Ureter (tissue), 1 donor: ENCODE measurements around the gene SDK1. TPM values are rescaled to one million over a fixed set of nuclear protein-coding genes. Genes with fewer than 3 reads are reported as not detected.
"Not testable (repeated sequence)": the region's sequence is repeated elsewhere in the genome, so short reads cannot be mapped to it uniquely, and the experiment has no call there.

ENCODE experiments used
- DNase-seq: peaks from one replicate; pipeline ENCODE4 v3.0.0-alpha.2; 2020; ENCODE audit warnings: low spot score
- total RNA-seq: library from RNA; stranded (reverse); gene quantifications from one replicate; pipeline ENCODE4 v1.2.4, GENCODE V29; 2023
- donor health status: DM: yes; HTN: yes; CAD: no.

SDK1 gene
- total RNA-seq, 1 donor from 2014 or later, result 27.3 TPM

DNA sequence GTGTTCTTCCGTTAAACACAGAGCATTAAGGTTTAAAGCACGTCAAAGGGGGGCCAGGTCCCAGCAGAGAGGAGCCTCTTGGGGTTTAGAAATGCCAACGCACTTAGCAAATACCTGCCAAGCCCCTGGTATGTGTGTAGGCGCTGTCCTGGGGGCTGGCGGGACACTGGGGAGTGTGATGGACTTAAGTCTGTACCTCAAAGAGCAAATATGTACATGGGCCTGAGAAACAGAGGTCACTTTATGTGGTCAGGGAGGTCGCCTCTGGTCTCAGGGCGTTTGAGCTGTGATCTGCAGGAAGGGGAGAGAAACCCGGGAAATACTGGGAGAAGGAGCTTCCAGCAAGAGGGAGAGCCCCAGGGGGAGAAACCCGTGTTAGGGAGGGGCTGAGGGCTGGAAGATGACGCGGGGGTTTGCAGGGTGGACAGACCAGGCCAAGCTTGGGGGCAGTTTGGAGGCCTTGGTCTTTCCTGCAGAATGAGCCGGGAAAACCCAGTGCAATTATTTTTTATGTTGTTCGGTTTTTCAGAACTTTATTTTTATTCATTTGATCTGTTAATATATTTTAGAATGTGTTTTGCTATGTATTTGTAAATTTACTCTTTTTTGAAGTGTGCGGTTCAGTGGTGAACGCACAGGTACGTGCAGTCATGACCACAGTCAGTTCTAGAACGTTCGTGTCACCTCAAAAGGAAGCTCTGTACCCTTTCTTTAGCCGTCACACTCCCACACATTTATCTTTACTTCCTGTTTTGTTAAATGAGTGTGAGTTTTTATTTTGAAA, 939.7 kb downstream of the SDK1 start:
- no peak for DNase-seq

DNA sequence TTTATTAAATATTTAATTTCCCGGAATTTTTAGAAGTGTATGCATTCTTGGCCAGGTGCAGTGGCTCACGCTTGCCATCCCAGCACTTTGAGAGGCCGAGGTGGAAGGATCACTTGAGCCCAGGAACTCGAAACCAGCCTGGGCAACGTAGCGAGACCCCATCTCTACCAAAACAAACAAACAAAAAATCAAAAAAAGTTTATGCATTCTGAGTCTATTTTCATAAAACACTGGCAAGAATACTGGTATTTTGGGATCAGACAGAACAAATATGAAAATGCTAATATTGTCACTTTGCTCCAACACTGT, 940.2 kb downstream of the SDK1 start:
- DNase-seq, result no peak

DNA sequence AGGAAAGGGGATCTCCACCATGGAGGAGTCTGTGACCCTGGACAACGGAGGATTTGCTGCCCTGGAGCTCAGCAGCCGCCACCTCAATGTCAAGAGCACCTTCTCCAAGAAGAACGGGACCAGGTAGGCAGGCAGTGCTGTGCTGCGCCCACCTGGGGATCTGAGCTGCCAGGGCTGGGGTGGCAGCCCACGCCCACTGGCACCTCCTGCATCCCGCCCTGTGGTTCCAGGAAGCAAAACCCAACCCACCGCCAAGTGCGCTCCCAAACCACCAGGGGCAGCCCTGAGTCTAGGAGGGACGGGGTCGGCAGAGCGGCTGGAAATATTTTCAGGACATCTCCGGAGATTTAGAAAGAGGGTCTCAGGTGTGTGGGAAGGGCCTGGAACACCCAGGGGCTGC, 940.7 kb downstream of the SDK1 start:
- DNase-seq, result no peak

DNA sequence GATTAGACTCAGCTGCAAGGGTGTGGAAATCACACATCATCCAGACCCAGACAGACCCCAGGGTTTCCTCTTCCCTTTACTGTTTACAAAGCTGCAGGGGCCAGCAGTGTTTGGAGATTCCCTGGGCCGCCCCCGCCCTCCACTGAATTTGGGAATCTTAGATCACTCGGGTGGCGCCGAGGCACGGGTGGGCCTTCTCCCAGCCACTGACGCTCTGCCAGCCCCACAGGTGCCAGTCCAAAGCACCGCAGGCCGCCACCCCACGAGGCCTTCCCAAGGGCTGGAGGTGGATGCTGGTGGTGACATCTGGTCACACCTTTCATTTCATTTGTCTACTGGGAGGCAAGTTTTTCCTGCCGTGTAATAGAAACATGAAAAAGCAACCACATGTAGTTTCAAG, 941.7 kb downstream of the SDK1 start:
- no peak for DNase-seq

DNA sequence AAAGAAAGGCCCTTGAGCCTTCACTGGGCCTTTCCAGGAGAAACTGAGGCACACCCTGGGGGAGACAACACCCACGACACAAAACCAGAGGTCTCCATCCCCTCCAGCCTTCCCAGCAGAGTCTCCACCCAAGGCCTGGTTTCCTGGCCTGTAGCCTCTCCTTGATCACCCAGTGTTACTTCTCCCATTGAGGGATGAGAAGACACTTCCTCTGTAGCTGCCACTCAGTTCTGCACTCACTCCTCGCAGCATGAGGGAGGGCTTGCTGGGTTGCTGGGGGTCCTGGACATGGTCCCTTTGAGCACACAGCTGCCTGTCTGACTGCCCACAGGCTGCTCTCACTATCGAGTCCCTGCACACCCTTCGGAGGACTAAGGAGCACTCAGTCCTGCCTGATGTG, 943.0 kb downstream of the SDK1 start:
- no peak for DNase-seq

DNA sequence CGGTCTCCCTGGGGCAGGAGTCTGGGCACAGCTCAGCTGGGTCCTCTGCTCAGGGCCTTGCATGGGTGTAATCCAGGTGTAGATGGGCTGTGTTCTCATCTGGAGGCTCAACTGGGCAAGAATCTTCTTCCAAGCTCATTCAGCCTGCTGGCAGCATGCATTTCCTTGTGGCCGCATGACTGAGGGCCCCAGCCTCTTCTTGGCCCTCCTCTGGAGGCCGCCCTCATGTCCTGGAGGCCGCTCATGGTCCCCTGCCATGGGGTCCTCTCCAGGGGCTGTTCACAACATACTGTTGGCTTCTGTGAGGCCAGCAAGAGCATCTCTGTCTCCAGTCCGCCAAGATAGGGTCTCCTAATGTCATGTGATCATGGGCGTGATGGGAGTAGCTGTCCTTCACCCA, 943.6 kb downstream of the SDK1 start:
- DNase-seq, result no peak

DNA sequence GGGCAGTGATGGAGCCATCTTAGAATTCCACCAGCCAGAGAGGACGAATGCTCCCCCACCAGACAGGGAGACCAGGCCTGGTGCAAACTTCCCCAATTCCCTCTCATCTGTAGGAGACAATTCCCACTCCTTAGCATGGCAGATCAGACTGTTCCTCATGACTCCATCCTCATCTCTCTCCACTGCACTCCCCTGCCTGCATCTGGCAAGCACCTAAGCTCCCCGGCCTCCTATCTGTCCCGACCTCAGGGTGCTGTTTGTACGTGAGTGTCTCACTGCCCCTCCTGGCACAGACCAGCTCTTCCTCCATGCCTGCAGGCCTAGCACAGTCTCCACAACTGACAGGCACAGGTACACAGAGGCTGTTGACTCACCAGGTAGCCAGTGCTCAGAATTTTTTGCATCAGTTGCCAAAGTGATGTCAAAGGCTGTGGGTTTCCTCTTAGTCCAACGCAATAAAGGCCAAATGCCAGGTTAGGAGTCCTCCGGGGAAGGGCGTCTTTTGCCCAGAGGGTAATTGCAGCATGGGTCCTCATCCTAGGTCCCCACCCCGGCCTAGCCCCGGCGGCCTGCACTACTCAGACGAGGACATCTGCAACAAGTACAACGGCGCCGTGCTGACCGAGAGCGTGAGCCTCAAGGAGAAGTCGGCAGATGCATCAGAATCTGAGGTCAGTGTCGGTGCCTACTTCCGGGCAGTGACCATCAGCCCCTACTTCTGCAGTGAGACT, 944.2 kb downstream of the SDK1 start:
- no peak for DNase-seq

DNA sequence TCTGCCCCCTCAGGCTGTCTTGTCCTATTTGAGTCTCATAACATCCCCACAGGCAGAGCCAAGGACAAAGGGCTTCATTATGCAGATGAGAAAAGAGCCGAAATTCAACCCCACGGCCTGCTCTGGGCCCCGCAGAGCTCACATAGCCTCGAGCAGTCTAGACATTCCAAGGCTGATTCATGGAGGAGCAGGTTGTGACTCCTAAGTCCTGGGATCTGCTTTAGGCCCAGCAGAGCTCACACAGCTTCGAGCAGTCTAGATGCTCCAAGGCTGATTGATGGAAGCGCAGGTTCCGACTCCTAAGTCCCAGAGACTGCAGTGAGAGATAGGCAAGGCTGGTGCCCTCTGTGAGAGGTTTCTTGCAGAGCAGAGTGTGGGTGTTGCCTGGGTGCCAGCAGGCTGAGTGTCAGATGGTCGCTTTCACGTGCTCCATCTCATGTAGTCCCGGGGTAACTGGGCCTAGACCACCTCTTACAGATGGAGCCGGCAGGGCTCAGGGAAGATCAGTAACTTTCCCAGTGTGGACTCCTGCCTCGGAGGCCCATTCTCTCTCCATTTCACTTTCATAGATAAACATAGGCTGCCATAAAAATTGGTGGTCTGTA, 944.9 kb downstream of the SDK1 start:
- DNase-seq, result no peak

DNA sequence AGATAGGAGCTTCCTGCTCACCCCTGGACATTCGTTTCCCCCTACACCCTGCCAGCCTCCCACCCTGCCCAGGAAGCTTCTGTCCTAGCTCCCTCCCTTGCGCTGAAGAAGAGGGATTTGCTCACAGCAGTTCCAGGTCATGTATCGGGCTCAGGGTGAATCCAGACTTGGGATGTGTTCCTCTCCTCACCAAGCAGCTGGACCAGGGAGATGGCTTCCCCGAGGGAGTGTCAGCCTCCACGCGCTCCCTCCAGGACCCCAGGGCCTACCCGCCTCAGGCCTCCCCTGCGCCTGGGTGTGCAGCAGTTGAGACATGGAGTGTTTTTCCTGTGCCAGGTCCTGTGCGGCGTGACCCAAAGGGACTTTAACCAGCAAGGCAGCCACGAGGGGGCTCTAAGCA, 945.5 kb downstream of the SDK1 start:
- DNase-seq, result no peak

DNA sequence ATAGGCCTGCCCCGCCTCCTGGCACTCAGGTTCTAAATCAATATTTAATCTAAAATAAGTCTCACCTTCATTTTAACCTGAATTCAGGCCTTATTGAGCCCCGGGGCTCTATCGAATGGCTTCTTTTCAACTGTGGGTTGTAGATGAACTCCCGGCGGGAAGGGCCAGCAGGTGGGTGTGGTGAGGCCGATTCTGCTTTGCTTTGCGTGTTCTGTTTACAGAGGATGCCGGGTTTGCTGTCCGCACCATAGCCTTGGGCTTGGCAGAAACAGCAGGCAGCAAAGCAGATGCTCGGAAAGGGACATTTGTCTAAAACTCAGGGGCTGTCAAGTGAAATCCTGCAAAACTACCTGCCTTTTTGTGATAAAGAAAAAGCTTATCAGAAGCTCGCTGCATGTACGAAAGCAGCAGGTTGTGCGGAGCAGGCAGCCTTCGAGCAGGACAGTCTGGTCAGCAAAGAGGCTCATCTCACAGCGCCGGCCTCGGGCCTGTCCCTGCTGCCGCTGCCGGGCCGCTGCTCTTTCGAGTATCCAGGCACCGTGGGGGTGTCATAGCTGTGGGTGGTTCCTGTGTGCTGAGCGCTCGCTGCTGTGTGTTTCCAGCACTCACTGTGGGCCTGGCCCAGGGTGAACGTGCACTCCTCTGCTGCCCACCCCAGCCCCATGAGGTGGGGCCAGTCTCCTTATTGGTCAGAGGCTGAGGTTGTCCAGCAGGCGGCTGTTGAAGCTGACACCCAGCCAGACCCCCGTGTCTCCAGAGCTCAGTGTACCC, 946.2 kb downstream of the SDK1 start:
- no peak for DNase-seq

DNA sequence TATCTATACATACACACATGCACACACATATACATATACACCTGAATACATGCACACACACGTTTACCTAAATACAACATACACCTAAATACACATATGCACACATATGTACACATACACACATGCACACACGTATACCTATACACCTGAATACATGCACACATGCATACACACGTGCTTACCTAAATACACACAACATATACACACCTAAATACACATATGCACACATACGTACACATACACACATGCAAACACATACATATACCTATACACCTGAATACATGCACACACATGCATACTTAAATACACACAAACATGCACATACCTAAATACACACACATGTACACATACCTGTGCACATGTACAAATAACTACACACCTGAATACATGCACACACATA, 947.2 kb downstream of the SDK1 start:
- DNase-seq, result no peak

DNA sequence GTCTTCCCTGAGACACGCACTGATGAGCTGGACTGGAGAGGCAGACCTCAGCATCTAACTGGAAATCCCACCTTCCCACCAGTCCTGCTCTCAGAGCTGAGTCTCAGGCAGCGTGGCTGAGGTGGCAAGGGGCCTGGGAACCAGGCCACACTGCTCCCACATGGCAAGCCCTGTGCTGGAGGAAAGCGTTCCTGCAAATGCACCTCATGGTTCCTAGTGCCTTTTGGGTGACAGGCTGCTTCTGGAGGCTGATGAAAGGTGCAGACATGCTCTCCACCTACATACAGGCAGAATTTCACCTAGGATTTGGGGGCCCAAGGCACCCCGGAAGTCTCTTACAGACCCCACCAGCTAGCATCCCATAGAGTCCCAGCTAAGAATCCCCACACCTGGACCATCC, 948.2 kb downstream of the SDK1 start:
- DNase-seq, result no peak

DNA sequence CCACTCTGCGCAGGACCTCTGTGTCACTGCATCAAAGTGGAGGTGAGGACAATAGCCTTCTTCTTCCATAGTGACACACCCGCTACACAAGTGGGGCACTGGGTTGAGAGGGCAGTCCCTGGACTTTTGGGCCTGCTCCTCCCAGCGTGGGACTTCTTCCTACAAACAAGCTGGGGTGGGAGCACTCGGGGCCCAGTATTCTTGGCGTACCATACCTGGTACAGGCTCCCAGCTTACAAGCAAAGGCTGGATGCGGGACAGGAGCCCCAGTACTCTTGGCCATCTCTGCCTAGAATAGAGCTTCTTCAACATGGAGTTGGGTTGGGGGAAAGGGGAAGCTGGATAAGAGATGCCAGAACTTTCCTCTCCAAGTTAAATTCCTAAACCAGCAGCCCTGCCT, 954.3 kb downstream of the SDK1 start:
- DNase-seq, result no peak

DNA sequence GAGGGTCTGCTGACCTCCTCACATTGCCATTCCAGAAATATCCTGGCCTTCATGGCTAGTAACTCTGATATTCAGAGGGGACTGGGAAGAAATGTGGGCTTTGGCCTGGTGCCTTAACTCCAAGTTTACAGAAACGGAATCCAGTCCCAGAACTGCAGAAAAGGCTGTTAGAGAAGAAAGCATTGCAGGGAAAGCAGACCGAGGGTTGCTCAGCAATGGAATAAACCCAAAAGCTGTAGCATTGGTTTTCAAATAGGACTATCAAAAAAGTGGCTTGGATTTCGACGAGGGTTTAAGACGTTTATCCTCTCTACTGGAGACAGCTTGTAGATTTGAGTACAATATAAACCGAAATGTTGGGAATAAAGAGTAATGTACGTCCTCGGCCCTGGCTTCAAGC, 955.2 kb downstream of the SDK1 start:
- no peak for DNase-seq

DNA sequence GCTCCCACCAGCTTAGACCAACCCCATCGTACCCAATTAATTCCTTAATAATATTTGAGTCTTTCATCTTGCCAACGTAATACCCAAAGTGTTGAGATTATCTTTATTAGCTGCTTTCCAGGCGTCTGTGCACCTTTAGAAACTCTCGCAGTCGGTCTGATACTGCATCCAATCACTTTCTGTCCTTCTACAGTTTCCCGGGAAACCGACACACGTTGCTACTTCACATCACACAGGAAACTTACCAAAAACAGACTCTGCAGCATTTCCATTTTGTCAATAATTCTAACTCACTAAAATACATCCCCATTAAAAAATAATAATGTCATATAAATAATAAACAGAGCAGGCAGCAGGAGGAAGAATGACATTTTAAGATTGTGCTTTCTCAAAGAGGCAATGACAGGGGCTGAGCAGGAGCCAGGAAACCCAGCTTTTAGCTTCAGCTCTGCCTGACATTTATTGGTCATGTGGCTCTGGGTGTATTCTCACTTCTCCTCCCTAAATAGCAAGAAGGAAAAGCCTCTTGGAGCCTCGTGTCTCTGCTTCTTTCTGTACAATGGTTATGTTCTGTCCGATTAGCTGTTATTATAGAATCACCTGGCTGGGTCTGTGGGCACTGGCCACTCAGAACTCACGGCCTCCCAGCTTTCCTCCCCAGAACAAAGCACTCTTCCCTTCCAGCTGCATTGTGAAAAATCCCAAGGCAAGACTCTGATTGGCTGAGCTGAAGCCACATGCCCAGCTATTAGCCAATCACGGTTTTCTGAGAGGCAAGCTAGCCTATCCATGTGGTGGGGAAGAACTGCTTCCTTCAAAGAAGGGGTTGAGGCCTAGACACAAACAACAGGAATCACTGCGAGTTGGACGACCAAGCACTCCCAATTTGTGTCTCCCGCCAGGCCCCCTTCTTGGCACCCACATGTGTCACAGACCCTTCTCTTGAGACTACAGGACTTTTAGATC, 956.4 kb downstream of the SDK1 start:
- no peak for DNase-seq

DNA sequence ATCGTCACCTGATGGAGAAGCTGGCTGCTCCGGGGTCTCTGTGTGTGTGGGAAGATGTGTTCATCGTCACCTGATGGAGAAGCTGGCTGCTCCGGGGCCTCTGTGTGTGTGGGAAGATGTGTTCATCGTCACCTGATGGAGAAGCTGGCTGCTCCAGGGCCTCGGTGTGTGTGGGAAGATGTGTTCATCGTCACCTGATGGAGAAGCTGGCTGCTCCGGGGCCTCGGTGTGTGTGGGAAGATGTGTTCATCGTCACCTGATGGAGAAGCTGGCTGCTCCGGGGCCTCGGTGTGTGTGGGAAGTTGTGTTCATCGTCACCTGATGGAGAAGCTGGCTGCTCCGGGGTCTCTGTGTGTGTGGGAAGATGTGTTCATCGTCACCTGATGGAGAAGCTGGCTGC, 959.1 kb downstream of the SDK1 start:
- not testable (repeated sequence) for DNase-seq

DNA sequence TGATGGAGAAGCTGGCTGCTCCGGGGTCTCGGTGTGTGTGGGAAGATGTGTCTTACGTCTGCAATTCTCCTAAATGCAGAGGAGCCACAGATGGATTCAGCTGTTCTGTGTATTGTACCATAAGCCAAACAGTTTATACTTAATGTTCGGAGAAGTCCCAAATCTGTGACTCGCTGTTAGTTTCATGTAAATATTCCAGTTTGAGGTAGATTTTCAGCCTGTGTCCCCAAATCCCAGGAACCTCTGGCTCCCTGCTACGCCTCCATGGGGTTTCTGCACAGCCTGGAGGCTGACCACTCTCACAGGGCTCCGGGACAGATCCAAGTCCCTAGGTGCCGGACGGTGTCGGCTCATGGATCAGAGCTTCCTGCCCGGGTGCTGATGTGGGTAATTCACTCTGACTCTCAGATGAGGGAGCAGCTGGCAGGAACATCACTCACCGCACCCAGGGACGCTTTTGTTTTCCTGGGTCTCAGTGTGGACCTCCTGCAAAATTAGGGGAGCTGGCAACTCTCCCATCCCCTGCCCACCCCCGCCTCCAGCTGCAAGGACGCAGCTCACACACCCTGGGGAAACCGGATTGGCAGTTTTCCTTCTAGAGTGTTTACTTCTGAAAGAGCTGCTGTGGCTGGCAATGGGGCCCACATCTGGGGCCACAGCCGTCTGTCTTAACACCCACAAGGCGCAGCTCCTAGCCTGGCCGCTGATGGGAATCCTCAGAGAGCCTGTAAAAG, 960.0 kb downstream of the SDK1 start:
- DNase-seq, result no peak

DNA sequence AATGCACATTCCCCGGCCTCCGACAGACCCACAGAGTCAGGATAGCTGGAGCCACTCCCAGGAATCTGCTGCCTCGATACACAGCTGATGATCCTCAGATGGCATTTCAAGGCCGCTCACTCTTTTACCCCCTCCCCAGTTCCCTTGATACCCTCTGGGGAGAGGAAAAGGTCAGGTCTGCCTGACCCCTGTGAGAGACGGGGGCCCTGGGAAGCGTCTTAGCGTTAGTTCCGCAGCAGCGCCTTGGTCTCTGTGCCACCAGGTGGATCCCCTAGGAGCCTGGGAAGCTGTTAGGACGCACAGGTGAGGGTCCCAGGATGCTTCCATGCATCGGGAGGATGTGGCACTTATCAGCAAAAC, 960.5 kb downstream of the SDK1 start:
- DNase-seq, result no peak

DNA sequence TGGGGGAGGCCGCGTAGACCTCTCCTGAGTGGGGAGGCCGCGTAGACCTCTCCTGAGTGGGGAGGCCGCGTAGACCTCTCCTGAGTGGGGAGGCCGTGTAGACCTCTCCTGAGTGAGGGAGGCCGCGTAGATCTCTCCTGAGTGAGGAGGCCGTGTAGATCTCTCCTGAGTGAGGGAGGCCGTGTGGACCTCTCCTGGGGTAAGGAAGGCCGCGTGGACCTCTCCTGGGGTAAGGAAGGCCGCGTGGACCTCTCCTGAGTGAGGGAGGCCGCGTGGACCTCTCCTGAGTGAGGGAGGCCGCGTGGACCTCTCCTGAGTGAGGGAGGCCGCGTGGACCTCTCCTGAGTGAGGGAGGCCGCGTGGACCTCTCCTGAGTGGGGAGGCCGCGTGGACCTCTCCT, 963.2 kb downstream of the SDK1 start:
- peak; percentile 5 for DNase-seq

DNA sequence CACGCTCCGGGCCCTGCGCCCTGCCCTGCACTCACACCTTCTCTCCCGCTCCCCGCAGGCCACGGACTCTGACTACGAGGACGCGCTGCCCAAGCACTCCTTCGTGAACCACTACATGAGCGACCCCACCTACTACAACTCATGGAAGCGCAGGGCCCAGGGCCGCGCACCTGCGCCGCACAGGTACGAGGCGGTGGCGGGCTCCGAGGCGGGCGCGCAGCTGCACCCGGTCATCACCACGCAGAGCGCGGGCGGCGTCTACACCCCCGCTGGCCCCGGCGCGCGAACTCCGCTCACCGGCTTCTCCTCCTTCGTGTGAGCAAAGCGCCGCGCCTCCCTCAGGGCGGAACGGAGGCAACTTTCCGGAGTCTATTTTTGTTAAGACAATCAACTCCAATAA, 964.0 kb downstream of the SDK1 start:
- DNase-seq, result no peak

DNA sequence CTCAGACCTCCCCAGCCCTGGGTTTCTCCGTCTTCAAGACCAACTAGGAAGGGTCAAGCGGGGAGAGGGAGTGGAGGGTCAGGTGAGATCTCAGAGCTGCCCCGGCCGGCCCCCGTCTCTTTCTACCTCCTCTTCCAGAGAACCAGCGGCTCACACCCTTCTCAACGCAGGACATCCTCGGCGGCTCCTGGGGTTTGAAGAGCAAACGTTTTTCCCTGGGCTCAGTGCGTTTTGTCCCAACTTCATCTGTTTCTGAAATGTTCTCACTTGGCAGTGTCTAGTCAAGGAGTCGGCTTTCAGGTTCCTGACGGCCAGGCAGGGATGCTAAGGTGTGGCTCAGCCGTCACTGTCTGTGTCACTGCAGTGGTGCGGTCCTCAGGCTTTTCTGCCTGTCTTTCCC, 964.6 kb downstream of the SDK1 start:
- DNase-seq, result peak; percentile 26
